Activated CD4-positive, alpha-beta T cell treated with anti-CD3 and anti-CD28 coated beads, Interleukin-2, amount 50 U/mL, for 16 hours (primary cell): Measurements from ENCODE around the gene TRMT2A.
"Not testable (repeated sequence)": the region's sequence is repeated elsewhere in the genome, so short reads cannot be mapped to it uniquely, and the experiment has no call there.

Experiments used
- DNase-seq: peaks from one replicate; pipeline ENCODE4 v3.0.0-alpha.2; 2020

The TRMT2A gene

GRCh38 chr22:20083157-20083890 lies 33.7 kb downstream of the TRMT2A start:
- no peak for DNase-seq

GRCh38 chr22:20080776-20081654 lies 36.0 kb downstream of the TRMT2A start:
- DNase-seq, result peak; percentile 12

GRCh38 chr22:20080445-20080775 lies 36.6 kb downstream of the TRMT2A start:
- peak; percentile 66 for DNase-seq

- peak; percentile 76 for DNase-seq
Measured at GRCh38 chr22:20079745-20080444, 37.1 kb downstream of the TRMT2A start, which contains the start of gene DGCR8. Gene DGCR8 (plus strand): TSS chr22:20080241. CDS start chr22:20085964, 5,723 bp downstream.

GRCh38 chr22:20076627-20077172 lies 40.3 kb downstream of the TRMT2A start:
- DNase-seq, result no peak

GRCh38 chr22:20071524-20071972 lies 45.5 kb downstream of the TRMT2A start:
- DNase-seq, result no peak

- no peak for DNase-seq
Measured at GRCh38 chr22:20069331-20070042, 47.5 kb downstream of the TRMT2A start.

GRCh38 chr22:20068640-20069039 lies 48.4 kb downstream of the TRMT2A start:
- DNase-seq, result no peak

GRCh38 chr22:20067384-20067682 lies 49.7 kb downstream of the TRMT2A start:
- DNase-seq, result not testable (repeated sequence)

GRCh38 chr22:20066617-20067383 lies 50.2 kb downstream of the TRMT2A start:
- DNase-seq, result no peak

GRCh38 chr22:20065896-20066616 lies 51.0 kb downstream of the TRMT2A start:
- no peak for DNase-seq

GRCh38 chr22:20064545-20065262 lies 52.3 kb downstream of the TRMT2A start:
- DNase-seq, result no peak

- DNase-seq, result no peak
Measured at GRCh38 chr22:20064140-20064480, 52.9 kb downstream of the TRMT2A start.

- no peak for DNase-seq
Measured at GRCh38 chr22:20063271-20064139, 53.5 kb downstream of the TRMT2A start.

- DNase-seq, result no peak
Measured at GRCh38 chr22:20062766-20063083, 54.3 kb downstream of the TRMT2A start.

- DNase-seq, result no peak
Measured at GRCh38 chr22:20062043-20062765, 54.8 kb downstream of the TRMT2A start.
